BE2C (cell line): ENCODE results near the gene IGSF9.

Experiments used
- DNase-seq: peaks from one replicate; pipeline ENCODE4 v3.0.0-alpha.2; 2020
- H3K27me3 ChIP-seq: fragments of 250-450 bp; sonication (Bioruptor Pico); 2 replicates; pipeline ENCODE4 v1.5.1; 2020; ENCODE audit warnings: mild to moderate bottlenecking
- H3K36me3 ChIP-seq: fragments of 250-450 bp; sonication (Bioruptor Pico); 2 replicates; pipeline ENCODE4 v1.5.1; 2020; ENCODE audit warnings: mild to moderate bottlenecking
- H3K4me1 ChIP-seq: fragments of 250-450 bp; sonication (Bioruptor Pico); 2 replicates; pipeline ENCODE4 v1.5.1; 2020
- H3K4me3 ChIP-seq: 2 replicates; pipeline ENCODE4 v1.5.1; 2011; ENCODE audit warnings: low read depth, low read length
- H3K9me3 ChIP-seq: fragments of 250-450 bp; sonication (Bioruptor Pico); 2 replicates; pipeline ENCODE4 v1.5.1; 2020
- TF ChIP-seq, protein P1 (sequence below): IDR thresholded peaks from 2 replicates; pipeline ENCODE4 v1.5.1; 2012; ENCODE audit warnings: mild to moderate bottlenecking, low read depth, low read length

Gene IGSF9

GRCh38 chr1:159947942-159948341 is 2.5 kb upstream of the IGSF9 start:
- H3K4me3 ChIP-seq: no peak overlapping the region
- no peak for DNase-seq
- TF ChIP-seq, protein P1, sequence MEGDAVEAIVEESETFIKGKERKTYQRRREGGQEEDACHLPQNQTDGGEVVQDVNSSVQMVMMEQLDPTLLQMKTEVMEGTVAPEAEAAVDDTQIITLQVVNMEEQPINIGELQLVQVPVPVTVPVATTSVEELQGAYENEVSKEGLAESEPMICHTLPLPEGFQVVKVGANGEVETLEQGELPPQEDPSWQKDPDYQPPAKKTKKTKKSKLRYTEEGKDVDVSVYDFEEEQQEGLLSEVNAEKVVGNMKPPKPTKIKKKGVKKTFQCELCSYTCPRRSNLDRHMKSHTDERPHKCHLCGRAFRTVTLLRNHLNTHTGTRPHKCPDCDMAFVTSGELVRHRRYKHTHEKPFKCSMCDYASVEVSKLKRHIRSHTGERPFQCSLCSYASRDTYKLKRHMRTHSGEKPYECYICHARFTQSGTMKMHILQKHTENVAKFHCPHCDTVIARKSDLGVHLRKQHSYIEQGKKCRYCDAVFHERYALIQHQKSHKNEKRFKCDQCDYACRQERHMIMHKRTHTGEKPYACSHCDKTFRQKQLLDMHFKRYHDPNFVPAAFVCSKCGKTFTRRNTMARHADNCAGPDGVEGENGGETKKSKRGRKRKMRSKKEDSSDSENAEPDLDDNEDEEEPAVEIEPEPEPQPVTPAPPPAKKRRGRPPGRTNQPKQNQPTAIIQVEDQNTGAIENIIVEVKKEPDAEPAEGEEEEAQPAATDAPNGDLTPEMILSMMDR: no peak
- H3K36me3 ChIP-seq: no peaks in the 10 kb centered on the region
- H3K27me3 ChIP-seq: no peaks in the 10 kb centered on the region
- H3K4me1 ChIP-seq: peaks cover 2% of the 10 kb centered on the region; the same call in 1 of the 2 replicates
- H3K9me3 ChIP-seq: no peaks in the 10 kb centered on the region

DNA sequence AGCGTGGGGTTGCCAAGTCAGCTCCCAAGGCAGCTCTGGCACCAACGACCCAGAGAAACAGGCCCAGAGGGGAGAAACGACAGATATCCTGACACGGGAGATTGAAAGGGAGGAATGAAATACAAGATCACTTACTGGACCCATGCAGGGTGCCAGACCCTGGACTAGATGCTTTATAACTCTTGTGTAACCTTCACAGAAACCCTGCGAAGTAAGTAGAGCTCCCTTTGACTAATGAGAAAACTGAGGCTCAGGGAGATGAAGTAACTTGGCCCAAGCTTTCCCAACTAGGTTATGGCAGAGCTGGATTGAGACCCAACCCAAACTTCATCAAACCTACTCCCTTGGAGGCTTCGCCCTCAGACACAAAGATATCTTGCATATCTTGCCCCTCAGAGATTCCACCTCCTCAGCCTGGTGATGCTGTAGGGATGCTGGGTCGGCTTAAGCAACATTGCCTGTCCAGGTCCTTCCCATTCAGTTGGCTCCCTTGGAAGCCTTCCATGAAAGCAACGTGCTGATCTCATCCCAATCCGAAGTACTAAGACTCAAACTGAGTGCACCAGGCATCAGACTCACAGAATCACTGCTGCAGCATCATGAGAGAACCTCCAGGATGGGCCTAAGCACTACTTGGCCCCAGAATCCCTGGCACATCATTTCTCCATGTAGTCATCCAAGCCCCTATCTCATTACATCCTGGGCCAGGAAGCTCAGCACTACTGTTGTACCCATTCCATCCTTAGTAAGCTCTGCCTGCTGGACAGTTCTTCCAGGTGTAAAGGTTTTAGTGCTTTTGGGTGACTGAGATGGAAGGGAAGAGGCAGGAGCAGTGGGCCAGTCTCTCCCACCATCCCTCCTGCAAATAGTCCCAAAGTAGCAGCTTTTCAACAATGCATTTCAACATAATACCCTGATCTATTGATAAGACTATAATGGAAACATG is 1.1 kb upstream of the IGSF9 start:
- no peaks in the 10 kb centered on the region for H3K27me3 ChIP-seq
- no peaks in the 10 kb centered on the region for H3K36me3 ChIP-seq

GRCh38 chr1:159944623-159945455 is 574 bp downstream of the IGSF9 start:
- TF ChIP-seq, protein P1: no peak
- Histone ChIP-seq H3K36me3 (no peaks in the 10 kb centered on the region), H3K9me3 (no peaks in the 10 kb centered on the region), H3K27me3 (no peaks in the 10 kb centered on the region), H3K4me1 (peaks cover 2% of the 10 kb centered on the region; the same call in 1 of the 2 replicates), H3K4me3 (peak overlapping the region; percentile 82)
- DNase-seq: no peak

More for the DNA sequence above, 1.1 kb upstream of the IGSF9 start:
- TF ChIP-seq, protein P1: no peak
- H3K4me3 ChIP-seq: peak overlapping the region; percentile 82
- H3K9me3 ChIP-seq: no peaks in the 10 kb centered on the region
- DNase-seq: no peak
- peaks cover 2% of the 10 kb centered on the region; the same call in 1 of the 2 replicates for H3K4me1 ChIP-seq

GRCh38 chr1:159943908-159944622 is 1.3 kb downstream of the IGSF9 start:
- H3K36me3 ChIP-seq: no peaks in the 10 kb centered on the region
- H3K4me1 ChIP-seq: peaks cover 2% of the 10 kb centered on the region; the same call in 1 of the 2 replicates
- no peak overlapping the region for H3K4me3 ChIP-seq
- no peaks in the 10 kb centered on the region for H3K9me3 ChIP-seq
- DNase-seq: no peak
- TF ChIP-seq, protein P1: no peak
- H3K27me3 ChIP-seq: no peaks in the 10 kb centered on the region

GRCh38 chr1:159943278-159943640 is 2.2 kb downstream of the IGSF9 start:
- TF ChIP-seq, protein P1: no peak
- H3K27me3 ChIP-seq: no peaks in the 10 kb centered on the region
- peaks cover 2% of the 10 kb centered on the region; the same call in 1 of the 2 replicates for H3K4me1 ChIP-seq
- H3K4me3 ChIP-seq: no peak overlapping the region
- DNase-seq: no peak
- H3K36me3 ChIP-seq: no peaks in the 10 kb centered on the region
- no peaks in the 10 kb centered on the region for H3K9me3 ChIP-seq
